Measurements from ENCODE around the gene SYCP3. TPM values are rescaled to one million over a fixed set of nuclear protein-coding genes. Genes with fewer than 3 reads are reported as not detected.
"Not testable (repeated sequence)": the region's sequence is repeated elsewhere in the genome, so short reads cannot be mapped to it uniquely, and the experiment has no call there.

SYCP3 gene
- total RNA-seq, 1 experiment from 2014 or later = not detected

DNA sequence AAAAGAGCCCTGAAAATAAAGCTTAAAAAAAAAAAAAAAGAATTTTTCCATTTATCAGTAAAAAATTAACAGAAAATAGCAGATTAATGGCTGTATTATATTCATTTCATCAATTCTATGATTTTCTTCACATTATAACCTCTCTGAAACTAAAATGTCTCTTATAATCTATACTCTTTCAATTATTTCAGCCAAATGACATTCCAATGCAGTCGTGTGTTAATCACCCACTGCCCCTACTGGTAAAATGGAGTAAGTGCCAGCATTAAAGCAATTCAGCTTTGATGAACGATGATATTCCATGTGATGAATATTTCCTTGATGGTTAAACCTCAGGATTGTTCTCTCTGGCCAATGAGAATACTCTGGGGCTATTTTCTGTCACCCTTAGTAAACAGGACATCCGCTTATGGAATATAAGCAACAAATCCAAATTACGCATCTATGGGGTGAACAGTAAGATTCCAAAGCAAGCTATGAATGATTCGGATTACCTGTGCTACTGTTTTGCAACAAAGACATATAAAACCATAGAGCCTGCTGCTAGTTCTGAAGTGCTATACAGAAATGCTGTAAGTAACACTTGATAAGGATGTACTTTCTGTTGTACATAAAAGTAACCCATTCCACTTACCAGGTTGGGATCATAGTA is 20.3 kb upstream of the SYCP3 start:
- DNase-seq (ENCODE audit: low spot score) = peak; percentile 27

DNA sequence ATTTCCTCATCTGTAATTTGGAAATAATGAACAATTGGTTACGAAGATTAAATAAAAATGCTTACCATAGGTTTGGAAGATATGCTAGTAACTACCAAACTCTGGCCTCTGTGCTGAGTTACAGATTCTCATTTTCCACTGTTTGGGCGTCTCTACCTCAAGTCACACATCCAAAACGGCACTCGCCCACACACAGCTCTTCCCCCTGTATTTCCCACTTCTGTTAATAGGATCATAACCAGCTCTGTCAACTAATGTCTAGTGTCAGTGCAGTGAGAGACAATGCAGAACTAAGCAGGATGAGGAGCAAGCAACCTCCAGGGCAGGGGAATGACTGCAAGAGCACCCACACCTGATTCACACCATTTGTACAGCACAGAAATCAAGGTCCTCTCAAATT is 10.9 kb upstream of the SYCP3 start:
- DNase-seq (ENCODE audit: low spot score) = no peak

- DNase-seq (ENCODE audit: low spot score) = no peak
These were observed 10.4 kb upstream of the SYCP3 start for GRCh38 chr12:101749657-101750056.

DNA sequence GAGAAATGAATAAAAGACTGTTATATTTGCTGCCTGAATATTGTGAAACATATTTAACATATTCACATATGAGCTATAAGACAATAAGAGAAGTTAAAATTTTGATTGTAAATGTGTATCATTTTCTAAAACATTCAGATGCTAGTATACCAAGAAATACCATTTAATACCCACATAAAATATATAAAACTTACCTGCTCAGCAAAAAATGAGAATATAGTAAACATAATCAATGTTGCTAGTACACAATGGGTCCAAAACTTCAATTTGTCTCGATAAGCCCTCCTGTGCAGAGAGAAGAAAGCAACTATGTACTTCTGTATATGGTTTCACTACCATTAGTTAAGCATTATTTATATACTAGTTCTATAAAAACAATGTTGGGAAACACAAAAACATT is 9.6 kb upstream of the SYCP3 start:
- no peak for DNase-seq (ENCODE audit: low spot score)

DNA sequence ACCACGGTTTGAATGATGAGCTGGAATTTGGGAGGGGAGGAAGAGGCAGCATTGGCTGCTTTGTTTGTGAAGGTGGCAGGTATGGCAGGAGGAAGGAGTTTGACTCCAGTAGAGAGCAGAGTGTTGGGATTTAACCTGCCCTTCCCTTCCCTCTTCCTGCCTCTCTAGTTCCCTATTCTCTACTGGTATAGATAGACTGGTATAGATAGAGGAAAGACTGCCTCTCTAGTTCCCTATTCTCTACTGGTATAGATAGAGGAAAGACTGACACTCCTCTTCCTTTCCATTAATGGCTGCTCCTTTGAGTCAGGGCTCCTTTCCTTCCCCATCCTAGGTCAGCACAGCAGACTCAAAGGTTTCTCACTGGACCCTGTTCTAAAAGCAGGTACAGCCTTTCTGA is 8.4 kb upstream of the SYCP3 start:
- no peak for DNase-seq (ENCODE audit: low spot score)

- no peak for DNase-seq (ENCODE audit: low spot score)
These were observed 7.4 kb upstream of the SYCP3 start for GRCh38 chr12:101746661-101747060.

DNA sequence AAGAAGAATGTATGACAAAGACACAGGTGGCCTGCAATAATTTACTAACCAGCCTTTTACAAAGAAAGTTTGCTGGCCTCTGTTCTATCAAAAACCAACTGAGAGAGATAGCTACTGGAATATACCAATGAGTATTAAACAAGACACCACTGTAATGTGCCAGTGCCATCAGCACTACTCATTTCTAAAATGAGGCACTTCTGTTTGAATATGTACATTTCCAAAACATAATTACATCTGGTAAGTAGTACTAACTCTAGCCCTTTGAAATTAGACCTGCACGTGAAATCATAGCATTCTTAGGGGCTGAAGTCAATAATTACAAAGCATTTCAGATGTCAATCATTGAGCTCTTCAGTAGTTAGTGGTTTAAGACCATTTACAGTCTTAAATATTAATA is 6.9 kb upstream of the SYCP3 start:
- no peak for DNase-seq (ENCODE audit: low spot score)

- DNase-seq (ENCODE audit: low spot score) = no peak
These were observed 6.2 kb upstream of the SYCP3 start for GRCh38 chr12:101745481-101745880.

GRCh38 chr12:101743724-101744472 is 4.6 kb upstream of the SYCP3 start:
- DNase-seq (ENCODE audit: low spot score) = no peak

GRCh38 chr12:101743242-101743641 is 4.0 kb upstream of the SYCP3 start:
- DNase-seq (ENCODE audit: low spot score) = no peak

DNA sequence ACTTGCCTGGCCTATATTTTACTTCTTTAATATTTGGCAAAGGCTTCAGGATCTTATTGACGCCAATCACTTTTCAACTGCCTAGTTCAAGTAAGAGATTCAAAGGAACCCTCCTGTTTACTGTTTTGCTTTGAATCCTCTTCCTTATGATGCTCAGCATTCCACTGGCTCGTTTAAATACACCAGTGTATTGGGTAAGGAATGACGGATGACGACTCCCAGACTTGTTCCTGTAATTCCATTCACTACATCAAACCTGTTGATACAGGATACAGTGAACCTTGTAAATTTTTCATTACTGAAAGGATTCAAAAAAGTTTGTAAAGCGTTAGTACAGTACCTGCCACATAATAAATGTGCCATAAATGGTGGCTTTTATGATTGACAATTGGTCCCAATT is 1.7 kb upstream of the SYCP3 start:
- no peak for DNase-seq (ENCODE audit: low spot score)

- no peak for DNase-seq (ENCODE audit: low spot score)
These were observed 1.3 kb upstream of the SYCP3 start for GRCh38 chr12:101740566-101740965.

- no peak for DNase-seq (ENCODE audit: low spot score)
These were observed 1.8 kb downstream of the SYCP3 start for GRCh38 chr12:101737476-101737875.

DNA sequence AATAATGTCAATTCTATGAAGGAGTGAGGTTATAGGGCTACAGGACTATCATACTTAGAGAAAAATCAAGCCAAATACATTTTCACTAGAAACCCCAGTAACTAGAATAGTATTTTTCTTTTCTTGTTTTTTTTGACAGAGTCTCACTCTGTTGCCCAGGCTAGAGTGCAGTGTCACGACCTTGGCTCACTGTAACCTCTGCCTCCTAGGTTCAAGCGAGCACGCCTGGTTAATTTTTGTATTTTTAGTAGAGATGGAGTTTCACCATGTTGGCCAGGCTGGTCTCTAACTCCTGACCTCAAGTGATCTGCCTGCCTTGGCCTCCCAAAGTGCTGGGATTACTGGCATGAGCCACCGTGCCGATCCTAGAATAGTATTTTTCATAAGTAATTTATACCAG is 4.8 kb downstream of the SYCP3 start:
- not testable (repeated sequence) for DNase-seq (ENCODE audit: low spot score)

DNA sequence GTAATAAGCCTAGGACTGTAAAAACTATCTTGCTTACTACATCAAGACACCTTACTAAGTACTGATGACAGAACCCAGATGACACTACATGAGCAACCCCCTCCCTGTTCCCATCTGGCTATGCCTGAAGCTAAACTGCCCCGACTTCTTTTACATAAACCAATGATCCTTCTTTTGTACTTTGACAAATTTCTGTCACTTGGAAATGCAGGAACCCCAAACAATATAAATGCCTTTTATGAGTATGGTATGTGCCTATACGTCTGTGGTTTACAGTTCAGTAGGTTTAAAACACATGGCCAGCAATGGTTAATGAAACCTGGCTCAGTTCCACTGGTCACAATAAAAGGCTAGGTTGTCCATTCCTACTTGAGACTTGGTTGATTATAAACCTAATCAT is 6.1 kb downstream of the SYCP3 start:
- DNase-seq (ENCODE audit: low spot score) = no peak

DNA sequence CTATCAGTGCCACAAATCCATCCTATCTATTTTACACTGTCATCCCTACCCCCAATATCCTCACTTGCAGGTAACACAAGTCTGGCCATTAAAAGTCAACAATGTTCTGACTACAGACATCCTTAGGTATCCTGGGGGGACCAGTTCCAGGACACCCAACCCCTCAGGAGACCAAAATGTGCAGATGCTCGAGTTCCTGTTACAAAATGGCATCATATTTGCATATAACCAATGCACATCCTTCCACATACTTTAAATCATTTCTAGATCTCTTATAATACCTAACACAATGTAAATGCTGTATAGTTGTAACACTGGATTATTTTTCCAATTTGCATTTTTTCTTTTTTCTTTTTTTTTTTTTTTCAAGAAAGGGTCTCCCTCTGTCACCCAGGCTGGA is 6.9 kb downstream of the SYCP3 start:
- DNase-seq (ENCODE audit: low spot score) = no peak

GRCh38 chr12:101729842-101730241 is 9.4 kb downstream of the SYCP3 start:
- DNase-seq (ENCODE audit: low spot score) = no peak

GRCh38 chr12:101727098-101727497 is 12.2 kb downstream of the SYCP3 start:
- DNase-seq (ENCODE audit: low spot score) = no peak

DNA sequence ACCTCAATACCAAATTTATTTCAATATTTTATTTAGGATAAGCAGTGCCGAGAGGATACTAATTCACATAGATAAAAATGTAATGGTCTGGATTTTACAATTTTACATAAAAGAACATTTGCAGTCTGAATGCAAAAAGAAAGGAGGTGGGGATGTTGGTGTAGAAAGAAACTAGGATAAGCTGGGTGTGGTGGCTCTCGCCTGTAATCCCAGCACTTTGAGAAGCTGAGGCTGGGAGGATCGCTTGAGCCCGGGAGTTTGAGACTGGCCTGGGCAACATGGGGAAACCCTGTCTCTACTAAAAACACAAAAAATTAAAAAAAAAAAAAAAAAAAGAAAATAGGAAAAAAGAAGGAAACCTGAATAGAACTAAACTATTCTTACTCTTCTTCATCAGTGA is 16.9 kb downstream of the SYCP3 start:
- DNase-seq (ENCODE audit: low spot score) = no peak

- no peak for DNase-seq (ENCODE audit: low spot score)
These were observed 19.1 kb downstream of the SYCP3 start for GRCh38 chr12:101720118-101720517.

GRCh38 chr12:101719566-101719965 is 19.7 kb downstream of the SYCP3 start:
- DNase-seq (ENCODE audit: low spot score) = no peak

DNA sequence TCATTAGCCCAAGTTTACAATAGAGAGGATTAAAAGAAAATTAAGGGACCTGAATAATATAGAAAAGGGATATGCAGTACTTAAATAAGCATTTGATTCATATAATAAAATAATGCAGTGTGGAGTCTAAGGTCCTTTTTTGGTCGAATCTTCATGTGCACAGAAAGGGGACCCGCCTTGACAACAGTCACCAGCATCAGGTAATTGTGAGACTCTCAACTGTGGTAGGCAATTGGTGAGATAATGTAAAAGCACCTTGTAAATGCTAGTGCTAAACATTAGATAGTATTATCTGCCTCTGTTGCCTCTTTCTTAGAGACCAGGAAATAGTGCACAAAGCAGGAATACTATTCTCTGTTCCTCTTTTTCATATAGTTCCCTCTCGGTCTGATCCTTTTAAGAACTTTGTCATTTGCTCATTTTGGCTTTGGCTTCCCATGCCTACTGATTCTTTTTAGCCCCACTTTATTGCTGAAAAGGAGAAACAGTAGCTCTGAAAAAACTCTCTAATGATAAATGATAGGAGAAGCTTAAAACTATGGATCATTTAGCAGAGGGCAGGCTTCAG is 24.3 kb downstream of the SYCP3 start:
- no peak for DNase-seq (ENCODE audit: low spot score)

- DNase-seq (ENCODE audit: low spot score) = no peak
These were observed 25.3 kb downstream of the SYCP3 start for GRCh38 chr12:101713930-101714329.
